GM18508 (cell line): ENCODE results near the gene PPP1R12C.

Experiments
- ATAC-seq: cut with Tn5 transposase; IDR thresholded peaks from one replicate; pipeline ENCODE4 v1.9.1; 2021; ENCODE audit warnings: moderate number of reproducible peaks; ENCODE audit not compliant: insufficient read depth, unreplicated experiment

Gene PPP1R12C

GRCh38 chr19:55050749-55051532 lies 66.5 kb downstream of the PPP1R12C start:
- no peak for ATAC-seq

DNA sequence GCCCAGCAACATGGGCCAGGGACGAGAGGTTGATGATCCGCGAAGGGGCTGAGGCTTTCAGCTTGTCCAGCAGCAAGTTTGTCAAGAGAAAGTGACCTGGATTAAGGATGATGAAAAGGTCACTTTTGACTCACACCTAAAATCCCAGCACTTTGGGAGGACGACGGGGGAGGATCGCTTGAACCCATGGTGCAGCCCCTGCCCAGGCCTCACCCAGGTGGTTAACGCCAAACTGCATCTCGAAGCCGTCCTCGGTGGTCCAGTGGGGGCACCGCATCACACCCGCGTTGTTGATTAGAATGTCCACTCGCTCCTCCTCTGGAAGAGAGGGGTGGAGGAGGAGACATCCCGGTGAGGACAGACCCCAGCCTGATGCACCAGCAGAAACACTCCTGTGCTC lies 69.0 kb downstream of the PPP1R12C start:
- no peak for ATAC-seq

DNA sequence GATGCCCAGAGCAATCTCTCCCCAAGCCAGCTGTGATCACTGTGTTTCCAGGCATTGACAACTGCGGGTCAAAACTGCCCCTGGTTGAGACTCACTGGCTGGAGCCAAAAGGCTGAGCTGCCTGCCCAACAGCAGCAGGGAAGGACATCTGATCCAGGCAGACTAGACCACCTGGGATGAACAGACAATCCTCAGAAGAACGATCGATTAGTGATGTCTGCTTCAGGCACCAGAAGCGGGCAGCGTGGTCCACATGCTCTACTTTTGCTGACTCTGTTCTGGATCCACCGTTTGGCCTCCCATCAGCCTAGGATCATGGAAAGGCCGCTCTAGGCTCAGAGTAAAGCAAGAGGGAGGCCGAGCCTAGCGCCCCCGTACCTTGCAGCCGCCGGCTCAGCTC lies 69.5 kb downstream of the PPP1R12C start:
- ATAC-seq = no peak

DNA sequence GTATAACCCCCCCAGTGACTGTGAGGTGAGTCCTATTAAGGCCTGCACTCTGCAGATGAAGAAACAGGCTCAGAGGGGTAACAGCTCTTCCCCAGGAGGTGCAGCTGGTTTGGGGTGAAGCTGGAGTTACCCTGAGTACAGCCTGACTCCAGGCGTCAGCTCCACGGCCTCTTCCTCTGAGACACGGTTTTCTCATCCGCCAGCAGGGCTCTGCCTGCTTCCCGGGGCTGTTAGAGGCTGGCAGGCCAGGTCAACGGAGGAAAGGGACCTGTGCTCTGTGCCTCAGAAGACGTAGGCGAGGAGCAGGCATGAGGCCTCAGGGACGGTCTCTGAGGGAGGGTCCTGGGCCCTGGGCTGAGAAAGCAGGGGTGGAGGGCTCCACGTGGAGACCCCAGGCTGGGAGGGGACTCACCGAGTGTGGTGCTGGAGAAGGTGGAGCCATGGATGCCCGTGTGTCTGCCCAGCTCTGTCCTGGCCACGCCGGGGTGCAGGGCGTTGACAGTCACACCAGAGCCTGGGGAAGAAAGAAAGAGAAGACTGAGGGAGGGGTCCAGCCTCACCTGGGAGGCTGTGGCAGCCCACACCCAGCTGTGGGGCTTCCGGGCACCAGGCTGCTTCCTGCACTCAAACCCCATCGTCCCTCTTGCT lies 70.3 kb downstream of the PPP1R12C start:
- ATAC-seq = no peak

GRCh38 chr19:55044771-55045716 lies 72.4 kb downstream of the PPP1R12C start:
- no peak for ATAC-seq

DNA sequence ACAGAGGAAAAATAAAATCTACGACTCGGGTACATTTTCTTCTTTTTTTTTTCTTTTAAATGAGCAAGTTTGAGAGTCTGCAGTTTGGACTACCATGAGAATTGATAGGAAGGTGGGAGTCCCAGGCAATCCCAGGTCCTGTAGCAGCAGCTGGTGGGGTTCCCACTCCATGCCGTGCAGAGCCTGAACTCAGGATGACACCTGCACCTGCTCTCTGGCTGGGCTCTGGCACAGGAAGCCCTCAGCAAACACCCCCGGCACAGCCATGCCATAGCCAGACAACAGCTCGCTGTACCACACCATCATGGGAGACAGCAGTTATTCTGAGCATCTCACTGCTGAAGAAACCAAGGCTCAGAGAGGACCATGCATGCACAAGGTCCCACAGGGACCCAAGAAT lies 73.2 kb downstream of the PPP1R12C start:
- no peak for ATAC-seq

- ATAC-seq = no peak
Observed at GRCh38 chr19:55042688-55043087, 74.7 kb downstream of the PPP1R12C start.

DNA sequence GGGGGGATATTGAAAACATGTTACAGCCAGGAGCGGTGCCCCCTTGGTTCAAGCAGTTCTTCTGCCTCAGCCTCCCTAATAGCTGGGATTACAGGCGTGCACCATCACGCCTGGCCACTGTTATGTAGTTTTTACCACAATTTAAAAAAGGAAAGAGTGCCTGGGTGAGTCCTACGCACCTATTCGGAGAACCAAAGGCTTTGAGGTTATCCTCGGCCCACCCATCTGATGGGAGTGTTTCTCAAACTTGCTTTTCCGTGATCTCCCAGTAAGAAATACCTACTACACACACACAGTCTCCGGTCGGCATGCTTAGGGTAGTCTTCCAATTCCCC lies 75.1 kb downstream of the PPP1R12C start:
- no peak for ATAC-seq

GRCh38 chr19:55041627-55042343 lies 75.7 kb downstream of the PPP1R12C start:
- no peak for ATAC-seq

DNA sequence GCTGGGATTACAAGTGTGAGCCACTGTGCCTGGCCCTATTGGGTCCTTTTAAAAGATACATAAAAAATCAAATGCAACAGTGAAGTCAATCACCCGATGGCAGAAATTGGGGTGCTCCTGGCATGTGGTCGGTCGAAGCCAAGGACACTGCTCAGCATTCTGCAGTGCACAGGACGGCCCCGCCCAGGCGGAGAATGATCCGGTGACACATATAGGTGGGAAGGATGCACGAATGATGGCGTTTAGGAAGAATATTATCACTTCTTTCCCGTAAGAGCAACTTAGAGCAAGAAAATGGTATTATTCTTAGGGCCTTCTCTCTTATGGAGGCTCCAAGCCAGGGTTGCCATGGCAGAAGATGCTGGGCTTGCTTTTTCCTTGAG lies 76.2 kb downstream of the PPP1R12C start:
- ATAC-seq = no peak
